ENCODE results near the gene CCDC97. TPM values are rescaled to one million over a fixed set of nuclear protein-coding genes. Genes with fewer than 3 reads are reported as not detected.

Gene CCDC97
- total and polyA plus RNA-seq, 4 donors = 13.2 to 39.9 (median 20.9) TPM

GRCh38 chr19:41307090-41307875, 2.7 kb upstream of the CCDC97 start:
- Histone ChIP-seq H3K27me3 (ENCODE audit: control insufficient read depth in 3 of 3, insufficient read depth in 3 of 3, low read length in 2 of 3) (no peaks in the 10 kb centered on the region), H3K4me1 (ENCODE audit: control insufficient read depth in 5 of 5, insufficient read depth in 5 of 5, low read length in 5 of 5) (peaks cover 4 to 25% (median 9%) of the 10 kb centered on the region in 5 donors), H3K36me3 (ENCODE audit: control insufficient read depth in 4 of 4, insufficient read depth in 4 of 4, low read length in 4 of 4) (peaks cover 20 to 41% (median 33%) of the 10 kb centered on the region in 4 donors), H3K27ac (ENCODE audit: low read depth in 1 of 2, low read length in 1 of 2) (no peak overlapping the region), H3K9me3 (ENCODE audit: control insufficient read depth in 4 of 4, insufficient read depth in 3 of 4, low read length in 3 of 4) (no peaks in the 10 kb centered on the region), H3K4me3 (no peak overlapping the region), H3K9ac (ENCODE audit: insufficient read depth in 1 of 2, low read length in 2 of 2) (no peak overlapping the region)
- TF ChIP-seq CTCF (IDR thresholded peaks at IDR 0.05; ENCODE audit: control extremely low read depth, extremely low read depth) = no peak
- DNase-seq (no peak), ATAC-seq (ENCODE audit: insufficient read depth, low FRiP score) (no peak)
- WGBS, 2 donors = 25 to 38% methylated on average over 8 of the region's 8 CpGs

- Histone ChIP-seq H3K4me1 (ENCODE audit: control insufficient read depth in 5 of 5, insufficient read depth in 5 of 5, low read length in 5 of 5) (peaks cover 4 to 25% (median 9%) of the 10 kb centered on the region in 5 donors), H3K36me3 (ENCODE audit: control insufficient read depth in 4 of 4, insufficient read depth in 4 of 4, low read length in 4 of 4) (peaks cover 26 to 40% (median 32%) of the 10 kb centered on the region in 4 donors), H3K9ac (ENCODE audit: insufficient read depth in 1 of 2, low read length in 2 of 2) (peak overlapping the region in 1 of 2 donors; percentile 14), H3K9me3 (ENCODE audit: control insufficient read depth in 4 of 4, insufficient read depth in 3 of 4, low read length in 3 of 4) (no peaks in the 10 kb centered on the region), H3K4me3 (no peak overlapping the region), H3K27me3 (ENCODE audit: control insufficient read depth in 3 of 3, insufficient read depth in 3 of 3, low read length in 2 of 3) (no peaks in the 10 kb centered on the region), H3K27ac (ENCODE audit: low read depth in 1 of 2, low read length in 1 of 2) (peak overlapping the region; percentile 29 to 96)
- no peak for TF ChIP-seq CTCF (IDR thresholded peaks at IDR 0.05; ENCODE audit: control extremely low read depth, extremely low read depth)
- DNase-seq (no peak), ATAC-seq (ENCODE audit: insufficient read depth, low FRiP score) (no peak)
- 33 to 45% methylated on average over 4 of the region's 4 CpGs for WGBS, 2 donors
Measured at GRCh38 chr19:41307954-41308449, 2.0 kb upstream of the CCDC97 start.

- Histone ChIP-seq H3K9ac (ENCODE audit: insufficient read depth in 1 of 2, low read length in 2 of 2) (peak overlapping the region in 1 of 2 donors; percentile 91), H3K36me3 (ENCODE audit: control insufficient read depth in 4 of 4, insufficient read depth in 4 of 4, low read length in 4 of 4) (peaks cover 22 to 43% (median 36%) of the 10 kb centered on the region in 4 donors), H3K9me3 (ENCODE audit: control insufficient read depth in 4 of 4, insufficient read depth in 3 of 4, low read length in 3 of 4) (no peaks in the 10 kb centered on the region), H3K4me1 (ENCODE audit: control insufficient read depth in 5 of 5, insufficient read depth in 5 of 5, low read length in 5 of 5) (peaks cover 4 to 25% (median 9%) of the 10 kb centered on the region in 5 donors), H3K27me3 (ENCODE audit: control insufficient read depth in 3 of 3, insufficient read depth in 3 of 3, low read length in 2 of 3) (no peaks in the 10 kb centered on the region), H3K27ac (ENCODE audit: low read depth in 1 of 2, low read length in 1 of 2) (peak overlapping the region; percentile 96 to 97), H3K4me3 (no peak overlapping the region)
- TF ChIP-seq CTCF (IDR thresholded peaks at IDR 0.05; ENCODE audit: control extremely low read depth, extremely low read depth) = peak; percentile 98
- DNase-seq (peak; percentile 94 to 96 (median 95)), ATAC-seq (ENCODE audit: insufficient read depth, low FRiP score) (peak; percentile 61)
- 17 to 19% methylated on average over 8 of the region's 8 CpGs for WGBS, 2 donors
Measured at GRCh38 chr19:41308450-41309179, 1.4 kb upstream of the CCDC97 start.

Measured in lung (tissue), 12 donors.